NCI-H1048 (cell line): ENCODE data around the gene ELOVL7.
"Not testable (repeated sequence)": the region's sequence is repeated elsewhere in the genome, so short reads cannot be mapped to it uniquely, and the experiment has no call there.

Source experiments
- DNase-seq: peaks from one replicate; lab custom pipeline; 2025; lab: John Stamatoyannopoulos, UW

ELOVL7 gene

DNA sequence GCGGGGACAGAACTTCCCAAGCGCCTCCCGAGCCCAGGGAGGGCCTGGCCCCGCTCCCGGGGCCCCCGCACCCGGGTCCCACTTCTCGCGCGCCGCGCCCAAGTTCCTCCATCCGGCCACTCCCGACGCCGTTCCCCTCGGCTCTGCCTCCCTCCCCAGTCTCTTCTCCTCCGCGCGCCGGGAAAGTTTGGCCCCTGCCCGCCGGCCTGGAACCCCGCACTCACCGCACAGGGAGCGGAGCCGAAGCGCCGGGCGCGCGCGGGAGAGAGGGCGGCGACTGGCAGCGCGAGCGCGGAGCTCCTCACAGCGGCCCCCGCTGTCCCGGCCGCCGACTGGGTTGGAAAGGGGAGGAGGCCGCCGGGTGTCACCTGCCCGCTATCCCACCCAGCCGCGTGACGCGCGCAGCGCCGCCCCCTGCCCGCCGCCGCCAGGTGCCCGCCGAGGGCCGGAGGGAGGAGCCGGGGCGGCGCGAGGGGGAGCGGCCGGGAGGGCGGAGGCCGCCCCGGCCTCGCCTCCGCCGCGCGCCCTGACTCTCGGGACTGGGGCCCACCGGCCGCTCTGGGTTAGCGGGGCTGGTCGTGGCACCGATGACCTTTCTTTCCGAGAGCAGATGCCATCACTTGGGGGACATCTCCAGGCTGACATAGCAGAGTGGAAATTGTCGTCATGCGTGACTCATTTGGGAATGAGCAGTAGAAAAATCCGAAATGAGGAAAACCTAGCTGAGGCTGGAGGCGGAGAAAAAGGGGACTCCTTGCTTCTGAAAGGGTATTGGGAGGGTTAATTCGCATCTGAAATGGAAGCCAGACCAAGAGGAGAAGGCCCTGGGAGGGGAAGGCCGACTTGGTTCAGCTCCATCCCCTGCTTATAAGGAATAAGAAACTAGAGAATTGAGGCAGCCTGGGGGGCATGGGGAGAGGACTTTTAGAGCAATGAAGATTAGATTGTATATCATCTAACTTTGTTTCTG, at the start of gene ELOVL7:
ELOVL7 (minus strand) TSS at position 334 of the 970 bp plus-strand sequence. CDS start 56,872 bp downstream, outside the sequence.
- DNase-seq, result peak; percentile 66

DNA sequence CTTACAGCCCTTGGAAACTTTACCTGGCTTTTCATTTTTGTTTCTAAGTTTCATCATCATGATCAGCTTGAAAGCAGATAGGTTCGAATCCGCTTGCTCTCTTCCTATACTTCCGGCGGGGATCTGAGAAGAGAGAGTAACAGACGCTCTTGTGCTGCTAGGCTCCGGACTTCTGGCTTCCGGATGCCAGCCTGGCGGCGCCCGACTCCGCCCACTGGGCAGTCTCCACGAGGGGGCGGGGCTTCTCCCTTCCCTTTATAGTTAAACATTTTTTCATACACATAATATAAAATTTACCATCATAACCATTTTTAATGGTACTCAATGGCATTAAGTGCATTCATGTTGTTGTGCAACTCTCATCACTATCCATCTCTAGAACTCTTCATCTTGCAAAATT, 49.5 kb upstream of the ELOVL7 start:
- DNase-seq, result no peak

DNA sequence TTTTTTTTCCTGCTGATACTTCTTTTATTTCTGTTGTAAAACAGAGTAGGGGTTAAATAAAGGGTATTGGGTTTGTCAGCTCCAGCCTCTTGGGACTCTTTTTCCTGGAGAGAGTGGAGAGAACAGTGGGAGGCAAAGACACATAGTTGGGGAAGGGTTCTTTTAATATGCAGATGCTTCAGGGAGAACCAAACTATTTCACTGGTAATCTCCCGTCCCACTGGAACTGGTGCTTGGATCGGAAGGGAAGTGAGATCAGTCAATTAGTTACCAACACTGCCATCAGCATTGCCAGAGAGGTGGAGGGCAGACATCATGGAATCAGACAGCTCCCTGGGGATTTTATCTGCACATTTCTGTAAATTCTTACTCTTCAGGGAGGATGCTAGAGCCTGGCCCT, 47.6 kb upstream of the ELOVL7 start:
- no peak for DNase-seq

- no peak for DNase-seq
Observed at GRCh38 chr5:60888359-60889061, 44.4 kb upstream of the ELOVL7 start.

DNA sequence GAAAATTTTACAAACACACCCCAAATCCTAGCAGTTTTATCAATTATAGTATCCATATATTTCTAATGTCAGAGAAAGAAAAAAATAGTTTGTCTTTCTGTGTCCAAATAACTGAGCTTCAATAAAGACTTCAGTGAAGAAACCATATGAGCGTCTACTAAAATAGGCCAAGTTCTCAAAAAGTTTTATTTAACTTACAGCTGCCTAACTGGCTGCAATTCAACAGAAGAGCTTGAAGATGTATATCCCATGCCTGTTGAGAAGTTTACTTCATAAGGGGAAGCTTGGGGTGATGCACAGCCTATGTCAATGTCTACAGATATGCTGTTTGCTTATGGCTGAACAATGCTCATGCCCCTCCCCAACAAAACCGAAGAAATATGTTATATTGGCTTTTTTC, 43.7 kb upstream of the ELOVL7 start:
- DNase-seq, result no peak

DNA sequence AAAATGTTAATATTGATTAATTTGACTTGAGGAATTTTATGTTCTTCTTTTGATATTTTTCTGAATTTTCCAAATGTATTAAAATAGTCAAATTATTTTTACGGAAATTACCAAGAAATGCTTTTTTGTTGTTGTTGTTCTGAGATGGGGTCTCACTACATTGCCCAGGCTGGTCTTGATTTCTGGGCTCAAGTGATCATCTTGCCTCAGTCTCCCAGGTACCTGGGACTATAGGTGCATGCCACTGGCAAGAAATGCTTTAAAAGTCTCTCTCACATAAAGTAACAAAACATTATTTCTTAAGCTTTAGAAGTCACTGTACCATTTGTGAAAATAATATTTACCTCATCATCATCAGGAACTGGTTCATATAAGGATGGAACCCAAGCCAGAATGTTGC, 43.0 kb upstream of the ELOVL7 start:
- no peak for DNase-seq

GRCh38 chr5:60886158-60886557, 42.1 kb upstream of the ELOVL7 start:
- no peak for DNase-seq

GRCh38 chr5:60883229-60883628, 39.2 kb upstream of the ELOVL7 start:
- peak; percentile 6 for DNase-seq

DNA sequence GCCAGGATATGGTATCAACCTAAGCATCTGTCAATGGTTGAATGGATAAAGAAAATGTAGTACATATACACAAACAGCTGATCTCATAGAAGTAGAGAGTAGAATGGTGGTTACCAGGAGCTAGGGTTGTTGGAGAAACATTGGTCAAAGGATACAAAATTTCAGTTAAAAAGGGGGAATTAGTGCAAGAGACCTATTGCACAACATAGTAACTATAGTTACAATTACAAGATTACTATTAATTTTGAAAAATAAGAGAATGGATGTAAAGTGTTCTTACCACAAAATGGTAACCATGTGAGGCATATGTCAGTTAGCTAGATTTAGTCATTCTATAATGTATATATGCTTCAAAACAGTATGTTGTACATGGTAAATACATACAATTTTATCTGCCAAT, 28.8 kb upstream of the ELOVL7 start:
- no peak for DNase-seq

DNA sequence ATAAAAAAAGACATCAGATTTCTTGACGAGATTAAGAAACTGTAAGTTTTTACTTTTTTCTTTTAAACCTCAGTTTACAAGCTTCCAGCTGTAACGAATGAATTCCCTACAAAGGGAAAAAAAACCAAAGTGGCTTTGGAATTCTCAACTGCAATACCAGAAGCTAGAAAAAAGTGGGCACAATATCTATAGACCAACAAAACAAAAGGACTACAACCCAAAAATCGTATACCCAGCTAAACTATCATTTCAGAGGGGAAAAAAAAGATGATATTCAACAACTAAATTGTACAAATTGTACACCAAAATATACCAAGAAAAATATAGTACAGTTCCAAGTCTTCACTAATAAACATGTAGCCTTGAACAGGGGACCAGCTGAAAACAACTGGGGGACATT, 26.8 kb upstream of the ELOVL7 start:
- no peak for DNase-seq

- DNase-seq, result not testable (repeated sequence)
Observed at GRCh38 chr5:60860572-60860971, 16.5 kb upstream of the ELOVL7 start.

DNA sequence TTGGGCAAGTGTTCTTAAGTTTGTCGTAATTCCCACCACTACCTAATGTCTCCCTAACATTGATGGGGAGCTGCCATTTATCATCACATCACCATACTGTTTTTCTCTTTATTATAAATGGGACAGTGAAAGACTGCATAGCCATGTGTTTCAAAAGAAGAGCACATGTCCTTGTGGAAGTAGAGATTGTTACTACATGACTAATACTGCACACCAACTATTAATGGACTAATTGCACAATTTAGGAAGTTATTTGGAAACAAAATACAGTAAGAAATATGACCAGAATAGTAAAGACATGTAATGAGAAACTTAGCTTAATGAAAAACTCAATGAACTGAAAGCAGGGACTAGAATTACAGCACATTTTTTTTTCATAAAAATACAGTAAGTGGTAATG, 12.0 kb upstream of the ELOVL7 start:
- DNase-seq, result no peak

- DNase-seq, result no peak
Observed at GRCh38 chr5:60852940-60853339, 8.9 kb upstream of the ELOVL7 start.

- no peak for DNase-seq
Observed at GRCh38 chr5:60852317-60852716, 8.2 kb upstream of the ELOVL7 start.

GRCh38 chr5:60851626-60852025, 7.6 kb upstream of the ELOVL7 start:
- DNase-seq, result no peak

GRCh38 chr5:60846298-60846697, 2.2 kb upstream of the ELOVL7 start:
- DNase-seq, result no peak

DNA sequence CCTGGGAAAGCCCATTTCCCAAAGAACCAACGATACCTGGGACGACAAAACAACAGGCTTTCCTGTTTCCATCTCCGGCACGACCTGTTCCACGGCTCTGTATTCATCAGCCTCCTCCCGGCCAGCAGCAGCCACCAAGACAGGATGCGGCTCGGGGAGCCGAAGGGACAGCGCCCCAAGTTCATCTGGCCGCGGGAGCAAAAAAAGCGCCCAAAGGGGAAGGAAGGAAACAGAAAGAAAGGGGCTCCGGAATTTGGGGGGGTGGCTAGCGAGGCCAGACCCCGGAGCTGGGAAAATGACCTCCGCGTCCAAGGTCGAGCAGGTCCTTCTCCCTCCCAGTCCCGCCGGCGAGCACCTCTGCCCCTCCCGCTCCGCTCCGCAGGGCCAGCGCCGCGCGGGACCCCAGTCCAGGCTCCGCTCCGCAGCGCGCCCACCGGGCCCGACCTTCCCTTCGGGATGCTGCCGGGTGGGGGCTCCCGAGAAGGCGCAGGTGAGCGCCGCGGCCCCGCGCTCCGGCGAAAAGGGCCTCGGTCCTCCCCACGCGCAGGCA, 608 bp downstream of the ELOVL7 start:
- DNase-seq, result no peak

DNA sequence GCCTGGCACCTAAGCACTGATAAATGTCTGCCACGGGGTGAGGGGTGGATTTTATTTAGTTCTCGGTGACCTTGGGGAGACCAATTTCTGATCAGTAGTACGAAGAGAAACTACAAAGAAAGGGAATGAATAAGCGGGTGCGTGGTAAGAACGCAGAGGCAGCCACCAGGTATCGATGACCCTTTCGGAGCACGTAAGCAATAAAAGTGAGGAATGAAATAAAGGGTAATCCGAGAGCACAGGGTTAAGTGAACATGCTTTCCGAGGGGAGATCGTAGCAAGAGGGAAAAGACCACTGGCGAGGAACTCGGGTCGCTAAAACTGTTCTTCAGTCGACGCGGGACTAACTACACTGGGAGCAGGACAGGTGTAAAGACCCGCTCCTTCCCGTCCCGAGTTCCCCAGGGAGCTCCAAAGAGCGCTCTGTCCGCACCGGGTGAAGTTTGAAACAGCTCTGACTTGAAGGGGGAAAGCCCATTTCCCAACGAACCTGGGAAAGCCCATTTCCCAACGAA, 1.1 kb downstream of the ELOVL7 start:
- no peak for DNase-seq

DNA sequence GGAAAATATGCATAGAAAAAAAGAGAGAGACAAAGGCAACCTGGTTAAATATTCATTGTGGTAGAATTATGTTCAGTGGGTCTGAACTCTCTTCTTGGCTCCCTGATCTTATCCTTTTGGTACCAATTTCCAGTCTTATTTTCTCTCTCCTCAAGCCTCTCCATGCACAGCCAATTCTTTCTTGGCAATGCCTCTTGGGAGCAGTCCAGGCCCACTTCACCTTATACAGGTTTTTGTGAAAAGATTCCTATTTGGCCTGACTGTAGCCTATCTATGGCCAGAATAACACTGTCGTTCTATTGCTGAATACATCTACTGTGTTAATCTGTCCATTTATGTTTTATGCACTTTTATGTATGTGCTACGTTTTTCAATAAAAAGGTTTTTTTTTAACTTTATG, 2.7 kb downstream of the ELOVL7 start:
- DNase-seq, result no peak

- no peak for DNase-seq
Observed at GRCh38 chr5:60836131-60836530, 7.9 kb downstream of the ELOVL7 start.

DNA sequence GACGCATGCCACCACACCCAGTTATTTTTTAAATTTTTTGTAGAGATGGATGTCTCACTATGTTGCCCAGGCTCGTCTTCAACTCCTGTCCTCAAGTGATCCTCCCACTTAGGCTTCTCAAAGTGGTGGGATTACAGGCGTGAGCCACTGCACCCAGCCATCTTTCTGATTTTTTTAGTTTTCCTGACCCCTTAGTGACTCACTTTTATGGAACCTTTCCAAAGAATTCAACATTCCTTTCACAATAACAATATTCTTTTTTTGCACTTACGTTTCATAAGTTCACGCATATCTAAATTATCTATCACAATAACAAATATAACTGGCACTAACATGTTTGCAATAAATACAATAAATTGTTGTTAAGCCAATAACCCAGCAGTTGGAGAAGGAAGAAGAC, 8.5 kb downstream of the ELOVL7 start:
- DNase-seq, result no peak

DNA sequence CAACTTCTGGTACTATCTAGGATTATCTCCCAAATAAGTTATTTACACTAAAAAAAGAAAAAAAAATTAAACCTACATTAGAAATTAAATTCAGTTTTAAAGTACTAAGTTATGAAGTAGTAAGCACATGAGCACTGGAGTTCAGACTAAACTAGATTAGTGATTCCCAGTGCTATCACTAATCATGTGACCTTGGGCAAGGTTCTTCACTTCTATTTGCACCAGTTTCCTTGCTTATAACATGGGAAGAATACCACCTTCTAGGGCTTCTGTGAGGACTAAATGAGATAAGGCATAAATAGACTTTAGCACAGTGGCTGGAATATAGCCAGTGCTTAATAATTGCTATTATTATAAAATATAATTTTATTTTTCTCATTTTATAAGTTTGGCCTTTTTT, 10.5 kb downstream of the ELOVL7 start:
- DNase-seq, result no peak
